ENCODE results near the gene SCD5.

GRCh38 chr4:82599336-82599735, 199.3 kb downstream of the SCD5 start:
- TF ChIP-seq CTCF (IDR thresholded peaks at IDR 0.05) (no peak), POLR2A (IDR thresholded peaks at IDR 0.05; ENCODE audit: low read depth) (no peak)

All from esophagus muscularis mucosa (tissue), 3 donors.